Esophagus (tissue), 2 donors: Measurements from ENCODE around the gene PRSS23. TPM values are rescaled to one million over a fixed set of nuclear protein-coding genes. Genes with fewer than 3 reads are reported as not detected.

ENCODE experiments used
- H3K27ac ChIP-seq, 2 donors: one replicate each; pipeline ENCODE4 v1.5.1; 2013; ENCODE audit warnings: low read depth in 2 of 2, mild to moderate bottlenecking in 2 of 2, inconsistent platforms in 1 of 2, low read length in 1 of 2, moderate library complexity in 1 of 2
- H3K27me3 ChIP-seq, 2 donors: one replicate each; pipeline ENCODE4 v1.6.1; 2013; ENCODE audit warnings: low read length in 2 of 2, control low read depth in 1 of 2, mild to moderate bottlenecking in 1 of 2; ENCODE audit not compliant: insufficient read depth in 2 of 2, control insufficient read depth in 1 of 2
- H3K36me3 ChIP-seq, 2 donors: one replicate each; pipeline ENCODE4 v1.6.1; 2013; ENCODE audit warnings: low read length in 1 of 2; ENCODE audit not compliant: control insufficient read depth in 2 of 2, insufficient read depth in 2 of 2
- H3K4me1 ChIP-seq, 2 donors: one replicate each; pipeline ENCODE4 v1.6.1; 2013; ENCODE audit warnings: low read length in 1 of 2; ENCODE audit not compliant: control insufficient read depth in 2 of 2, insufficient read depth in 2 of 2
- H3K4me3 ChIP-seq, 2 donors: one replicate each; pipeline ENCODE4 v1.5.1; 2013; ENCODE audit warnings: low read length in 2 of 2, mild to moderate bottlenecking in 2 of 2, low read depth in 1 of 2, moderate library complexity in 1 of 2
- H3K9me3 ChIP-seq, 2 donors: one replicate each; pipeline ENCODE4 v1.6.1; 2013; ENCODE audit warnings: mild to moderate bottlenecking in 2 of 2, low read depth in 1 of 2, low read length in 1 of 2, moderate library complexity in 1 of 2; ENCODE audit not compliant: control insufficient read depth in 2 of 2, insufficient read depth in 1 of 2
- WGBS, 2 donors: extraction: QIAGEN DNeasy Blood & Tissue Kit; methylation state at CpG; one replicate each; pipeline ENCODE4 v1.1.7; 2013; 5-methylcytosine and 5-hydroxymethylcytosine counted together
- polyA plus RNA-seq, 2 donors: library from polyadenylated mRNA; stranded (reverse); fragments of 200-250 nt; gene quantifications; one replicate each; pipeline ENCODE4 v1.2.3, GENCODE V29; 2013
- donor health status: healthy with polysubstance abuse.
- donor health status: Bipolar disorder and iron deficiency.

The PRSS23 gene
- polyA plus RNA-seq, 2 donors, result 1.2 to 5.3 TPM

- no peaks in the 10 kb centered on the region for H3K36me3 ChIP-seq
- no peaks in the 10 kb centered on the region for H3K27me3 ChIP-seq
- H3K4me1 ChIP-seq, result no peaks in the 10 kb centered on the region
- 58 to 86% methylated on average over 2 of the region's 2 CpGs for WGBS, 2 donors
- H3K4me3 ChIP-seq, result no peak overlapping the region
- H3K27ac ChIP-seq, result no peak overlapping the region
- H3K9me3 ChIP-seq, result no peaks in the 10 kb centered on the region
Measured at GRCh38 chr11:86787018-86787536, 13.3 kb upstream of the PRSS23 start.

DNA sequence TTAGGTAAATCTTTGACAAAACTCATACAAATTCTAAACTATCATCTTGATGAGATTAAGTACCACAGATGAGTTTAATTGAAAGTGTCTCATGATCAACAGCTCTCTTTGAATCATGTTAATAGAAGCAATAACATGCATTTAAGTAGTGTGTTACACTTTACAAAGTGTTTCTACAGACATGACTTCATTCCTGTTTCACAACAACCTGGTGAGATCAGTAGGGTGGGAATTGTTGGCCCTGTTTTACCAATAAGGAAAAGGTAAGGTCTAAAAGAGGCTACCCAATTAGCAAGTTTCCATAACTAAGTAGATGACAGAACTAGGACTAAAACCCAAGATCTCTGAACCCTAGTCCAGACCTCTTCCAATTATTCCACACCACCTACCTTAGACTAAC, 12.7 kb upstream of the PRSS23 start:
- H3K36me3 ChIP-seq, result no peaks in the 10 kb centered on the region
- H3K27ac ChIP-seq, result no peak overlapping the region
- no peaks in the 10 kb centered on the region for H3K9me3 ChIP-seq
- no peak overlapping the region for H3K4me3 ChIP-seq
- H3K27me3 ChIP-seq, result no peaks in the 10 kb centered on the region
- no peaks in the 10 kb centered on the region for H3K4me1 ChIP-seq

DNA sequence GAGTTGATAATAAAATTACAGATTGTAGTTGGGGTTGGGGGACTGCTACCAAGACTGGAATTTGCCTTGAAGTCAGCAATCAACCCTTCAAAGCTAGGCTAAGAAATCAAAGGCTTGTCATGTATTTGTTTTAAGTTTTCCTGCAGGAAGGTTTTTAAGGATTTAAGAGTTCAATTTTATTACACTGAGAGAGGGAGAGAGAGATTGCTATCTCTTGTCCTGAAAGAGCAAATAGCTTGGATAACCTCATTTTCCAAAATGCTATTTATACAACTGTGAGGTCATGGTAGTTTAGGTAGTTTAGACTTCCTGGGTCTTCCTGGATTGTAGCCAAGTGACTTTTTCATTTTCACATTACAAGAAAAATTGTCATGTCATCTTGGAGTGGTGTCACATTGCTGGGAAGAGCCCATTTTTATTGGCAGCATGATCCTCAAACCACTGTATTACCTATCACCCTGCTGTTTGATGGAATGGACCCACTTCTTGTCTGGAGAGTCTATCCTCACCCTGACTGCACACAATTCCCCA, 10.1 kb upstream of the PRSS23 start:
- Histone ChIP-seq H3K4me1 (no peaks in the 10 kb centered on the region), H3K27me3 (no peaks in the 10 kb centered on the region), H3K27ac (no peak overlapping the region), H3K9me3 (no peaks in the 10 kb centered on the region), H3K4me3 (no peak overlapping the region), H3K36me3 (no peaks in the 10 kb centered on the region)

DNA sequence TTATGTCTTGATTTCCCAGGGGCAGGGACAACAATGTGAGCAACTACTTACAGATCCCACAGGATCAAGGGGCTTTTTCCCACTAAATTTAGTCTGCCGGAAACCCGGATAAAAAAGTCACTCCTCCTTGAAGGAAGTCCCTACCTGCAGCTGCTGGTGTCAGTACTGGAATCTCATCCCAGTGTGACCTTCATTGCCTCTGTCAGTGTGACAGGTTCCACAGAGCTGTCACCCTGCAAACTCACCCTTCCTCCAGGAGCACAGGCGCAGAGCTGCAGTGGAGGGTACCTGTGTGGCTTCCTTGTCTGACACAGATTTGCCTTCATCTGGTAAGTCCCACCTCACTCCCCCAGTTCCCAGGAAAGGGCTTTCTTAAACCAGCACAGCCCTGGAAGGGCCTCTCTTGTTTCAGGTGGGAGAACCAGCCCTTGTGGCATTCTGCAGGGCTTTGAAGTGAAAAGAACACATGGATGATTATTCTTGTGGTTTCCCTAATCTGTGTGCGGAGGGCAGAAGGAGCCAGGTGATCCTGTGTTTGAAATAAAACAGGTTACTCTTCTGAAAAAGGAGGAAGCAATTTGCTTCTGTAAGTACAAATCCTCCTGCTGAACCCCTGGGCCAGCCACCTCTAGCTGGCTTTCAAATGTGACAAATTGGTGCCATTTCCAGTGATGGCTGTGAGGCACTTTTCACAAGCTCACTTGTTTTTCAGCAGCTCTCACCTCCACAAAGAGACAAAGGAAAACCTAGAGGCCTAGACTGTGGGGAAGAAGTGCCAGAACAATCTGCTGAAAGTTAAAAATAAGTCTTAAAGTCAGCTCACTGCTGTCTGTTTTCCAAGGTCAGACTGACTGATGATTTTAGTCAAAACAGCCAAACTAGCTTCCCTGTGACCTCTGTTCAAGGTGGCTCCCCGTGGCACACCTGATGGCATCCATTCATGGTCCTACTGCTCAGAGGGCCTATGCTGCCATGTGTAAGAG, 9.2 kb upstream of the PRSS23 start:
- 83 to 86% methylated on average over 5 of the region's 5 CpGs for WGBS, 2 donors
- H3K4me3 ChIP-seq, result no peak overlapping the region
- no peak overlapping the region for H3K27ac ChIP-seq
- no peaks in the 10 kb centered on the region for H3K27me3 ChIP-seq
- no peaks in the 10 kb centered on the region for H3K9me3 ChIP-seq
- H3K4me1 ChIP-seq, result no peaks in the 10 kb centered on the region
- H3K36me3 ChIP-seq, result no peaks in the 10 kb centered on the region

- Histone ChIP-seq H3K36me3 (no peaks in the 10 kb centered on the region), H3K4me1 (no peaks in the 10 kb centered on the region), H3K27me3 (no peaks in the 10 kb centered on the region), H3K4me3 (no peak overlapping the region), H3K27ac (no peak overlapping the region), H3K9me3 (no peaks in the 10 kb centered on the region)
- 85 to 90% methylated on average over 3 of the region's 3 CpGs for WGBS, 2 donors
Measured at GRCh38 chr11:86792150-86792549, 8.2 kb upstream of the PRSS23 start.

- Histone ChIP-seq H3K27me3 (no peaks in the 10 kb centered on the region), H3K4me3 (no peak overlapping the region), H3K4me1 (no peaks in the 10 kb centered on the region), H3K9me3 (no peaks in the 10 kb centered on the region), H3K27ac (no peak overlapping the region), H3K36me3 (no peaks in the 10 kb centered on the region)
- WGBS, 2 donors, result 90 to 96% methylated on average over 1 of the region's 1 CpG
Measured at GRCh38 chr11:86793307-86793706, 7.0 kb upstream of the PRSS23 start.

GRCh38 chr11:86795511-86795910, 4.8 kb upstream of the PRSS23 start:
- Histone ChIP-seq H3K27me3 (no peaks in the 10 kb centered on the region), H3K4me3 (no peak overlapping the region), H3K4me1 (peaks cover 0 to 3% of the 10 kb centered on the region in 2 donors), H3K9me3 (no peaks in the 10 kb centered on the region), H3K36me3 (no peaks in the 10 kb centered on the region), H3K27ac (no peak overlapping the region)
- 81 to 96% methylated on average over 2 of the region's 2 CpGs for WGBS, 2 donors

GRCh38 chr11:86795949-86796348, 4.4 kb upstream of the PRSS23 start:
- H3K9me3 ChIP-seq, result no peaks in the 10 kb centered on the region
- peaks cover 0 to 3% of the 10 kb centered on the region in 2 donors for H3K4me1 ChIP-seq
- H3K4me3 ChIP-seq, result no peak overlapping the region
- no peaks in the 10 kb centered on the region for H3K36me3 ChIP-seq
- no peaks in the 10 kb centered on the region for H3K27me3 ChIP-seq
- WGBS, 2 donors, result 57 to 62% methylated on average over 3 of the region's 3 CpGs
- no peak overlapping the region for H3K27ac ChIP-seq

DNA sequence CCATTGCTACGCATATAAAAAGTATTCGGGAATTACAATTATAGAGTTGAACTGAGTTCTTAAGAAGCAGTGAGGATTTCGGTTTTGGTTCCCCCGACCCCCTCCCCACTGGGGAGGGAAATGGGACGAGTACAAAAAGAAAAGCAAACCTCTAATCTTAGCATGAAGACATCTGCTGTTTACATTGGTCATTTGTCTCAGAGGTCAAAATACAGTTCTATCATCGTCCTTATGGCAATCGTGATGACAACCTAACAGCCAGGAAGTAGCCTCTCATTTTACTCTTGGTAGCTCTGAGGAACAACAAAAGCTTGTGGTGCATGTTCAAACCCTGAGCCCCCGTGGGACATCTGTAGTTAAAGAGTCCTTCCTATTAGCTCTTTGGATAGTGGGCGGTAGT, 3.2 kb upstream of the PRSS23 start:
- Histone ChIP-seq H3K36me3 (no peaks in the 10 kb centered on the region), H3K27ac (no peak overlapping the region), H3K27me3 (no peaks in the 10 kb centered on the region), H3K4me3 (no peak overlapping the region), H3K4me1 (peaks cover 0 to 3% of the 10 kb centered on the region in 2 donors), H3K9me3 (no peaks in the 10 kb centered on the region)
- 59 to 70% methylated on average over 9 of the region's 9 CpGs for WGBS, 2 donors
